Activated effector memory CD4-positive, alpha-beta T cell treated with anti-CD3 and anti-CD28 coated beads, Interleukin-2, amount 50 U/mL, for 16 hours (primary cell): Measurements from ENCODE around the gene EMX1.
A peak's percentile ranks its signal among the peaks of the same experiment; 100 is the strongest.

ENCODE experiments used
- DNase-seq: peaks from one replicate; pipeline ENCODE4 v3.0.0-alpha.2; 2020

EMX1 gene

GRCh38 chr2:72926368-72926767 is 9.0 kb downstream of the EMX1 start:
- DNase-seq, result peak; percentile 47

DNA sequence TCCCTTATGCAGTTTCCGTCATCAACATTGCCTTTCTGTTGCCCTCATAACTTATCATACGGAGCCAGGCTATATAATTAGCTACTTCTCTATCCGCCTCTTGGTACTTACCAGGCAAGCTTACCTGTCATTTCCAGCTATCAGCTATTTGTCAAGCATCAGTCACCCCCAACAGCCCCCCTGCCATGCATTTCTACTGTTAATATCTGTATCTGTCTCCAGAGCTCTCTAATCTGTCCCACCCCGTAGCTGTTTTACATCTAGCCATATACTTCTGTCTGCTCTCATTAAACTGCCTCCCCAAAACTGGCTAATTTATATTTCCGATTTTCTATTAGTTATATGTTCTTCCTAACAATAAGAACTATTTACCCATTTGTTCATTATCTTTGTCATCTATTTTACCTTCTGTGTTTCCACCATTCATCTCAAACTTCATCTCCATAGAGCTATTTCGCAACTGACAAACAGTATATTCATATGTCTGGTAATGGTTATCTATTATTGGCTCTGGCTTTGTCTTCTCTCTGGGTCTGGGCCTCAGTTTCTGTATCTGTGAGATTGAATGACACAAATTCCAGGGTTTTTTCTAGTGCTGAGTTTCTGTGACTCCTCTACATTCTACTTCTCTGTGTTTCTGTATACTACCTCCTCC is 9.6 kb downstream of the EMX1 start:
- no peak for DNase-seq

GRCh38 chr2:72927619-72928550 is 10.6 kb downstream of the EMX1 start:
- DNase-seq, result peak; percentile 55

GRCh38 chr2:72929010-72929409 is 11.7 kb downstream of the EMX1 start:
- DNase-seq, result no peak

DNA sequence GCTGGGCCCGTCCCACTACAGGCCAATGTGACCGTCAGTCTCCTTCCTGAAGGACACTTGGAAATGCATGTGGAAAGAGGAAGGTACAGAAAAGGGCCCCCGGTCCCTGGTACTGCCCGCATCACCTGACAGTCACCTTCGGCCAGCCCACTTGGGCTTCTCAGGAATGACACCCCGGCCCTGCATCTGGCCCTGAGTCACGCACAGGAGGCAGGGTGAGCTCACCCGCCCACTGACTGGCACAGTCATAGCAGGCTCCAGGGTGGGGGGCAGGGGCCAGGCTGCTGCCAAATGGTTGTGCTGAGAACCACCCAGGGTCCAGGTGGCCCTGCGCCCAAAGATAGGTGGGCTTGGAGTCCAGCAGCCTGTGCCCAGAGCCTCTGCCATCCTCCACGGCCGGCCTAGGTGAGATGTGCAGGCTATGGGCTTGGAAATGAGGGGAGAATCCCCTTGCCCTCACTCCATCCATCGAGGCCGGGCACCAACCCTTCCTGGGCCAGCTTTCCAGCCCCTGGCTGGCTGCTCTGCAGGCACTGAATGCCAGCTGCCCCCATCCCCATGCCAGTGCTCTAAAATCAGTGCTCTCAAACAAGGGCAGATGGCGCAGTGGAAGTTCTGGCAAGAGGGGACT is 14.1 kb downstream of the EMX1 start:
- DNase-seq, result peak; percentile 62

DNA sequence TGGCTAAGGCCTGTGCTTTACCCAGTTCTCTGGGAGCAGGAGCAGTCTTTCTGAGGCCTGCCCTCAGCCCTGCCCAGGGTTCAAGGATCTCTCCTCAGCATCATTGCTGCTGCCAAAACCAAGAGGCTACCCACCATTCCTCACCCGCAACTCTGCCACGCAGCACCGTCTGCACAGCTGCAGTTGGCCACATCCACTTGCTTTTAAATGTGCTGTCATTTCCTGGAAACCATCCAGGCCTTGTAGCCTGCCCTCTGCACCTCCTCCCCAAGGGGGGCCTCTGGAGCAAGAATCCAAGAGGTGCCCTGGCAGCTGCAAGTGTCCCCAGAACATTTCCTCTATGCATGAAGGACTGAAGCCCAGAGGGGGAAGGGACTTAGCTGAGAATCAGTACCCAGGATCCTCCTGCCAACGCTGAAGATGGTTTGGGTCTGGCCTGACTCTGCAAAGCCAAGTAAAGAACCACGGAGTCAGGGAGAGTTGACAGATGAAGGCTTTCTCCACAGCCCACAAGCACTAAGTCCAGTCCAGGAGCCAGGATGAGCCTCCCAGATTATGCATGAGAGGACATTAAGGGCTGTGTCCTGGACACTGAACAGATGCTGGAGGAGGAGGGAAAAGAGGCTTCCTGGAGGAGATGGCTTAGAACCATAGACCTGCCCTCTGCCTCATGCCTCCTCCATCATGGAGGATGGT is 14.9 kb downstream of the EMX1 start:
- no peak for DNase-seq

DNA sequence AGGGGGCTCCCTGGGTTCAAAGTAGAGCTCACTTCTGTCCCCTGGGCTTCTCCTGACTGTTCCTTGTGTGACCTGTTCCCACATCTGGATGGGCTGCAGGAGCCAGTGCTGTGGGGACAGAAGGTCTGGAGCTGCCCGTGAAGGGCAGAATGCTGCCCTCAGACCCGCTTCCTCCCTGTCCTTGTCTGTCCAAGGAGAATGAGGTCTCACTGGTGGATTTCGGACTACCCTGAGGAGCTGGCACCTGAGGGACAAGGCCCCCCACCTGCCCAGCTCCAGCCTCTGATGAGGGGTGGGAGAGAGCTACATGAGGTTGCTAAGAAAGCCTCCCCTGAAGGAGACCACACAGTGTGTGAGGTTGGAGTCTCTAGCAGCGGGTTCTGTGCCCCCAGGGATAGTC is 15.5 kb downstream of the EMX1 start:
- no peak for DNase-seq

- DNase-seq, result no peak
Measured at GRCh38 chr2:72933207-72933606, 15.9 kb downstream of the EMX1 start.

GRCh38 chr2:72933646-72934151 is 16.4 kb downstream of the EMX1 start:
- DNase-seq, result no peak

- no peak for DNase-seq
Measured at GRCh38 chr2:72934683-72935610, 17.6 kb downstream of the EMX1 start.

DNA sequence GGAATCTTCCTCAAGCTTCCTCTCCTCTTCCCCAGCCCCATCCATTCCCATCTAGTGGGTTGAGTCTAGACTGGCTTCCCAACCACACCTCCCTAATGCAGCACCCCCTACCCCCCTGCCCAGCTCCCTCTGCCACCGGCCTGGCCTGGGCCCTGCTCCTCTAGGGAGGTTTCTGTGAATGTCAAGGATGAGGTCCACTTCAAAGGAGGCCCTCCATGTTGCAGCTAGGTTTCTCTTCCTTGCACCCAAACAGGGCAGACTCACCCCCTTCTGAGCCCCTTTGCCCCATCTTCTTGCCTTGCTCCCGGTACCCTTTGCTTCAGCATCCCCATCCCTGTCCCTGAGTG is 18.3 kb downstream of the EMX1 start:
- no peak for DNase-seq

GRCh38 chr2:72936660-72937355 is 19.5 kb downstream of the EMX1 start:
- DNase-seq, result no peak

- no peak for DNase-seq
Measured at GRCh38 chr2:72937356-72937669, 20.0 kb downstream of the EMX1 start.

- DNase-seq, result no peak
Measured at GRCh38 chr2:72938455-72938854, 21.1 kb downstream of the EMX1 start.

DNA sequence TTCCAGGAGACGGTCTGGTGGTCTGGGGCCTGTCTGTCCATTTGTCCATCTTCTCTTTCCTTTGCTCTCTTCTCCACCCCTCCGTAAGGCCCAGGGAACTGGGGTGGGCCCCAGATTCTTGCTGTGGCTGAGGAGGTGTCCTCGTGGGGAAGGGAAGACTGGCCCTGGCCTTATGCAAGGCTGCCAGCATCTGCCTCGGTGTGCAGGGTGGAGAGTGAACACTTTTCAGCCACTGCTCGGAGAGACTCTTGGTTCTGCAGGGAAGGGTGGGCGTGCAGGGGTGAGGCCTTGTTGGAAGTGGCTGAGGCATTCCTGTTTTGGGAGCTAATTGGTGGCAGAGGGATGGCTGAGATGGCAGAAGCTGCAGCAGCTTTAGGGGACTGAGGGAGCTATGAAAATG is 23.0 kb downstream of the EMX1 start:
- no peak for DNase-seq

- no peak for DNase-seq
Measured at GRCh38 chr2:72940786-72941185, 23.5 kb downstream of the EMX1 start.

DNA sequence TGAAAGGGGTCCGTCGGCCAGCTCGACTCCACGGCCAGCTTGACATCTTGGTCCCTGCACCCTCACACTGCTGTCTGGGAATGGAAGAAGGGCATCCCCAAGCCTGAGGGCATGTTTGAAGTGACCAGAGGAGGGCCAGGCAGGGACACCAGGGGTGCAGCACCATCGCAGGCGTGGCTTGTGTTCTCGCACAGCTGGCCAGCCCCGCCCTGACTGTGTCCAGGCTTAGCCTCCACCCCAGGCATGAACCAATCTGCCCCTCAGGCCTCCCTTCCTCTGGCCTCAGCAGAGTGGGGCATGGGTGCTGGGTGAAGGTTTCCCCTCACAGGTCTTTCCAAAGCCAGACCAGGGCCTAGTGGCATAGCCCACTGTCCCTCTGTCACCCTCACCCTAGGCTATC is 25.0 kb downstream of the EMX1 start:
- DNase-seq, result no peak

- DNase-seq, result no peak
Measured at GRCh38 chr2:72942881-72943418, 25.6 kb downstream of the EMX1 start.

DNA sequence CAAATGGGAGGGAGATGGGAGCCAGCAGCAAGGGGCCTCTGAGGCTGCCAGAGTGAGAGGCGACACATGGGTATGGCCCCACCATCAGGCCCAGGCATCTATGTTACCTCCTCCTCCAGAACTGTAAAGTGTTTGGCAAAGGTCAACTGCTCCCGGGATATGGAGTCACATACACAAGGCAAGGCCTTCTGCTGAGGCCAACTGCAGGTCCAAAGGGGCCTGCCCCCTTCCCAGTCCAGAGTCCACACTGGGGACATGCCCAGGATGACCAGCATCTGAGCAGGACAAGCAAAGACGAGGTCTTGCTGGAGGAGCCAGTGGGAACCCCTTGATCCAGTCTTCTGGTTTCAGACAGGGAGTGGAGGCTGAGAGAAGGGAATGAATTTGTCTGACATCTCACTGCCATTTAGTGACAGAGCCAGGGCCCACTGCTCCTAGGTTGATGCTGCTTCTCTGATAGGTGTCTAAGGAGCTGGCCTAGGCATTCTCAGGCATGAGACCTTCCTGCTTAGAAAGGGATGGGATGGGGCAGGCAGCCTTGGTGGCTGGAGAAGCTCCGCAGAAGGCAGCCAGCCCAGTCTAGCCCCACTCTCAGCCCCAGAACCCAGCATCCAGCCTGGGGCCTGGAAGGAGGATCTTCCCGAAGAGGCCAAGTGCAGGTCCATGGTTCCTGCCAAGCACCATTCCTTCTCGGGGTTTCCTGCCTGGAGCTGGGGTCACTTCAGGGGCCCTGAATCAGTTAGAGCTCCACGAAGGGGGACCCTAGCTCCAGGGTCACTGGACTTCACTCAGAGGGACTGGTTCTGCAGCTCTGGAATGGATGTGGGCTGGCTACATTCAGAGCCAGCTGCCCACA is 26.4 kb downstream of the EMX1 start:
- DNase-seq, result no peak

DNA sequence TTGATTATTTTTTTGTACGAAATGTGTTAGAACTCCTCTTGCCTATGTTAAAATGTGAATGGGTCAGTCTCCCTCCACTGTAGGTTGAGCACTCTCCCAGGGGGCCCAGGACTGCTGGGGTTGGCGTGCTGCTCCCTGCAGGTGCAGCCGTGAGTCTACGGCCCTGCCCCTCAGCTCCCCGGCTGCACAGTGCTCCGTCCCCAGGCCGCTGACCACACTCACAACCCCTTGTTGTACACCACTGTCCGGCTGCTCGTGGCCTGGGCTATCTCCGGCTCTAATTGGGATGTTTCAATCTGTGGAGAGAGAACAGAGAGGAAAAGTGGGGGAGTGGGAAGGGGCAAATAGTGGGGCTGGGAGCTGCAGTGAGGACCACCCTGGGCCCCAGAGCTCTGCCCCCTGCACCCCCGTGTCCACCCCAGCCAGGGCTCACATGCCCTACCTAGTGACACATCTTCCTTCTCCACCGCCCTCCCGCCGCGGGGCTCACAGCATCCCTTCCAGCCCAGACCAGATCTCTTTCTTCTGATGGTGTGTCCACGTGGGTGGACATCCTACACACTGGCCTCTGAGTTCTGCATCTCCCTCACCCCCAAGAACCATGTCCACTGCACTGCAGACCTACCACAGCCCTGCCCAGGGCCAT is 27.6 kb downstream of the EMX1 start:
- DNase-seq, result no peak
